ENCODE measurements around the gene EIF4EBP3. TPM values are rescaled to one million over a fixed set of nuclear protein-coding genes. Genes with fewer than 3 reads are reported as not detected.

The EIF4EBP3 gene
- 6.7 TPM for polyA plus RNA-seq (2013, experiment 1 of 2)
- polyA plus RNA-seq (2013, experiment 2 of 2): 6.3 TPM

GRCh38 chr5:140547508-140548299 lies at the start of gene EIF4EBP3:
EIF4EBP3 (plus strand) TSS chr5:140547662; CDS start chr5:140547738, 76 bp downstream.
- peaks cover 65% of the 10 kb centered on the region for H3K36me3 ChIP-seq (ENCODE audit: control insufficient read depth, insufficient read depth, low read length)
- H3K4me3 ChIP-seq (ENCODE audit: extremely low read depth, insufficient read depth, low read length, poor library complexity, severe bottlenecking): peak within 1 kb of the TSS; percentile 36
- H3K27ac ChIP-seq (ENCODE audit: low read depth, low read length, severe bottlenecking): peak within 1 kb of the TSS; percentile 92
- peaks cover 18% of the 10 kb centered on the region for H3K4me1 ChIP-seq (ENCODE audit: control insufficient read depth, insufficient read depth, low read length, poor library complexity, severe bottlenecking)
- 6 to 7% methylated on average over 43 to 44 of the region's 52 CpGs for WGBS, 2 experiments (ENCODE audit: insufficient coverage in 2 of 2)
- H3K9me3 ChIP-seq (ENCODE audit: control insufficient read depth, low read length): no peaks in the 10 kb centered on the region

GRCh38 chr5:140497897-140498296 lies 49.6 kb upstream of the EIF4EBP3 start:
- Histone ChIP-seq H3K36me3 (ENCODE audit: control insufficient read depth, insufficient read depth, low read length) (peaks cover 46% of the 10 kb centered on the region), H3K4me1 (ENCODE audit: control insufficient read depth, insufficient read depth, low read length, poor library complexity, severe bottlenecking) (no peaks in the 10 kb centered on the region), H3K27ac (ENCODE audit: low read depth, low read length, severe bottlenecking) (no peak overlapping the region), H3K4me3 (ENCODE audit: extremely low read depth, insufficient read depth, low read length, poor library complexity, severe bottlenecking) (no peak overlapping the region), H3K9me3 (ENCODE audit: control insufficient read depth, low read length) (no peaks in the 10 kb centered on the region)

GRCh38 chr5:140498591-140498990 lies 48.9 kb upstream of the EIF4EBP3 start:
- H3K4me3 ChIP-seq (ENCODE audit: extremely low read depth, insufficient read depth, low read length, poor library complexity, severe bottlenecking): no peak overlapping the region
- H3K4me1 ChIP-seq (ENCODE audit: control insufficient read depth, insufficient read depth, low read length, poor library complexity, severe bottlenecking): no peaks in the 10 kb centered on the region
- no peak overlapping the region for H3K27ac ChIP-seq (ENCODE audit: low read depth, low read length, severe bottlenecking)
- H3K9me3 ChIP-seq (ENCODE audit: control insufficient read depth, low read length): no peaks in the 10 kb centered on the region
- 100% methylated on average over 1 of the region's 1 CpG for WGBS, 2 experiments (ENCODE audit: insufficient coverage in 2 of 2)
- H3K36me3 ChIP-seq (ENCODE audit: control insufficient read depth, insufficient read depth, low read length): peaks cover 43% of the 10 kb centered on the region

- H3K4me3 ChIP-seq (ENCODE audit: extremely low read depth, insufficient read depth, low read length, poor library complexity, severe bottlenecking): no peak overlapping the region
These were observed 44.6 kb upstream of the EIF4EBP3 start for GRCh38 chr5:140502834-140503233.

GRCh38 chr5:140509898-140510297 lies 37.6 kb upstream of the EIF4EBP3 start:
- Histone ChIP-seq H3K9me3 (ENCODE audit: control insufficient read depth, low read length) (no peaks in the 10 kb centered on the region), H3K27ac (ENCODE audit: low read depth, low read length, severe bottlenecking) (no peak overlapping the region), H3K4me3 (ENCODE audit: extremely low read depth, insufficient read depth, low read length, poor library complexity, severe bottlenecking) (no peak overlapping the region), H3K4me1 (ENCODE audit: control insufficient read depth, insufficient read depth, low read length, poor library complexity, severe bottlenecking) (no peaks in the 10 kb centered on the region), H3K36me3 (ENCODE audit: control insufficient read depth, insufficient read depth, low read length) (peaks cover 81% of the 10 kb centered on the region)
- WGBS, 2 experiments (ENCODE audit: insufficient coverage in 2 of 2): 100% methylated on average over 1 to 2 of the region's 4 CpGs

More at GRCh38 chr5:140502834-140503233, 44.6 kb upstream of the EIF4EBP3 start:
- WGBS, 2 experiments (ENCODE audit: insufficient coverage in 2 of 2): no CpG with 5 or more reads among the region's 2 CpGs
- Histone ChIP-seq H3K27ac (ENCODE audit: low read depth, low read length, severe bottlenecking) (no peak overlapping the region), H3K36me3 (ENCODE audit: control insufficient read depth, insufficient read depth, low read length) (peaks cover 57% of the 10 kb centered on the region), H3K9me3 (ENCODE audit: control insufficient read depth, low read length) (no peaks in the 10 kb centered on the region), H3K4me1 (ENCODE audit: control insufficient read depth, insufficient read depth, low read length, poor library complexity, severe bottlenecking) (no peaks in the 10 kb centered on the region)

- H3K36me3 ChIP-seq (ENCODE audit: control insufficient read depth, insufficient read depth, low read length): peaks cover 60% of the 10 kb centered on the region
- 94% methylated on average over 2 of the region's 2 CpGs for WGBS, 2 experiments (ENCODE audit: insufficient coverage in 2 of 2)
These were observed 34.3 kb upstream of the EIF4EBP3 start for GRCh38 chr5:140513124-140513523.

GRCh38 chr5:140524003-140524402 lies 23.5 kb upstream of the EIF4EBP3 start:
- Histone ChIP-seq H3K4me1 (ENCODE audit: control insufficient read depth, insufficient read depth, low read length, poor library complexity, severe bottlenecking) (no peaks in the 10 kb centered on the region), H3K9me3 (ENCODE audit: control insufficient read depth, low read length) (no peaks in the 10 kb centered on the region), H3K27ac (ENCODE audit: low read depth, low read length, severe bottlenecking) (no peak overlapping the region), H3K36me3 (ENCODE audit: control insufficient read depth, insufficient read depth, low read length) (peaks cover 43% of the 10 kb centered on the region), H3K4me3 (ENCODE audit: extremely low read depth, insufficient read depth, low read length, poor library complexity, severe bottlenecking) (no peak overlapping the region)
- WGBS, 2 experiments (ENCODE audit: insufficient coverage in 2 of 2): 92 to 100% methylated on average over 1 of the region's 2 CpGs

More at GRCh38 chr5:140513124-140513523, 34.3 kb upstream of the EIF4EBP3 start:
- Histone ChIP-seq H3K4me1 (ENCODE audit: control insufficient read depth, insufficient read depth, low read length, poor library complexity, severe bottlenecking) (no peaks in the 10 kb centered on the region), H3K4me3 (ENCODE audit: extremely low read depth, insufficient read depth, low read length, poor library complexity, severe bottlenecking) (no peak overlapping the region), H3K9me3 (ENCODE audit: control insufficient read depth, low read length) (no peaks in the 10 kb centered on the region), H3K27ac (ENCODE audit: low read depth, low read length, severe bottlenecking) (no peak overlapping the region)

GRCh38 chr5:140540227-140540626 lies 7.2 kb upstream of the EIF4EBP3 start:
- Histone ChIP-seq H3K4me1 (ENCODE audit: control insufficient read depth, insufficient read depth, low read length, poor library complexity, severe bottlenecking) (no peaks in the 10 kb centered on the region), H3K36me3 (ENCODE audit: control insufficient read depth, insufficient read depth, low read length) (peaks cover 87% of the 10 kb centered on the region), H3K27ac (ENCODE audit: low read depth, low read length, severe bottlenecking) (no peak overlapping the region), H3K9me3 (ENCODE audit: control insufficient read depth, low read length) (no peaks in the 10 kb centered on the region), H3K4me3 (ENCODE audit: extremely low read depth, insufficient read depth, low read length, poor library complexity, severe bottlenecking) (no peak overlapping the region)
- WGBS, 2 experiments (ENCODE audit: insufficient coverage in 2 of 2): 80% methylated on average over 1 of the region's 1 CpG; no CpG with 5 or more reads in 1 of the 2 experiments

- Histone ChIP-seq H3K4me1 (ENCODE audit: control insufficient read depth, insufficient read depth, low read length, poor library complexity, severe bottlenecking) (peaks cover 15% of the 10 kb centered on the region), H3K27ac (ENCODE audit: low read depth, low read length, severe bottlenecking) (no peak overlapping the region), H3K4me3 (ENCODE audit: extremely low read depth, insufficient read depth, low read length, poor library complexity, severe bottlenecking) (no peak overlapping the region), H3K36me3 (ENCODE audit: control insufficient read depth, insufficient read depth, low read length) (peaks cover 70% of the 10 kb centered on the region), H3K9me3 (ENCODE audit: control insufficient read depth, low read length) (no peaks in the 10 kb centered on the region)
- 100% methylated on average over 1 of the region's 5 CpGs; no CpG with 5 or more reads in 1 of the 2 experiments for WGBS, 2 experiments (ENCODE audit: insufficient coverage in 2 of 2)
These were observed 4.5 kb upstream of the EIF4EBP3 start for GRCh38 chr5:140542972-140543371.

- Histone ChIP-seq H3K4me1 (ENCODE audit: control insufficient read depth, insufficient read depth, low read length, poor library complexity, severe bottlenecking) (peaks cover 18% of the 10 kb centered on the region), H3K9me3 (ENCODE audit: control insufficient read depth, low read length) (no peaks in the 10 kb centered on the region), H3K36me3 (ENCODE audit: control insufficient read depth, insufficient read depth, low read length) (peaks cover 67% of the 10 kb centered on the region), H3K4me3 (ENCODE audit: extremely low read depth, insufficient read depth, low read length, poor library complexity, severe bottlenecking) (no peak overlapping the region), H3K27ac (ENCODE audit: low read depth, low read length, severe bottlenecking) (no peak overlapping the region)
- 93 to 96% methylated on average over 7 of the region's 7 CpGs for WGBS, 2 experiments (ENCODE audit: insufficient coverage in 2 of 2)
These were observed 2.5 kb upstream of the EIF4EBP3 start for GRCh38 chr5:140544986-140545385.

GRCh38 chr5:140545606-140546005 lies 1.9 kb upstream of the EIF4EBP3 start:
- Histone ChIP-seq H3K4me3 (ENCODE audit: extremely low read depth, insufficient read depth, low read length, poor library complexity, severe bottlenecking) (no peak overlapping the region), H3K9me3 (ENCODE audit: control insufficient read depth, low read length) (no peaks in the 10 kb centered on the region), H3K4me1 (ENCODE audit: control insufficient read depth, insufficient read depth, low read length, poor library complexity, severe bottlenecking) (peaks cover 18% of the 10 kb centered on the region), H3K27ac (ENCODE audit: low read depth, low read length, severe bottlenecking) (no peak overlapping the region), H3K36me3 (ENCODE audit: control insufficient read depth, insufficient read depth, low read length) (peaks cover 67% of the 10 kb centered on the region)
- 94 to 100% methylated on average over 5 to 10 of the region's 10 CpGs for WGBS, 2 experiments (ENCODE audit: insufficient coverage in 2 of 2)

All from mesodermal cell (in vitro differentiated cells).